GM23338 (cell line): Measurements from ENCODE around the gene GIPC2. TPM values are rescaled to one million over a fixed set of nuclear protein-coding genes. Genes with fewer than 3 reads are reported as not detected.

Source experiments
- ATAC-seq: fragments of 200-7000 bp; cut with Tn5 transposase; 3 replicates; pipeline ENCODE4 v1.9.1; 2020
- DNase-seq: peaks from one replicate; pipeline ENCODE4 v3.0.0-alpha.2; 2015; ENCODE audit warnings: low spot score
- H2AFZ ChIP-seq: fragments of 200-600 bp; sonication (generic); 2 replicates; pipeline ENCODE4 v1.8.0; 2016; ENCODE audit warnings: antibody characterized with exemption, mild to moderate bottlenecking, moderate library complexity
- H3F3A ChIP-seq: fragments of 200-600 bp; sonication (generic); replicated peaks from 2 replicates; pipeline ENCODE4 v1.8.0; 2017; ENCODE audit warnings: antibody characterized with exemption, mixed run types, low read depth
- H3K27ac ChIP-seq: fragments of 200-600 bp; sonication (generic); 2 replicates; pipeline ENCODE4 v1.6.1; 2016; ENCODE audit warnings: low read depth
- H3K27me3 ChIP-seq: fragments of 200-600 bp; sonication (generic); 2 replicates; pipeline ENCODE4 v1.8.0; 2016; ENCODE audit warnings: mild to moderate bottlenecking, mixed run types, moderate library complexity; ENCODE audit not compliant: insufficient read depth
- H3K36me3 ChIP-seq: fragments of 200-600 bp; sonication (generic); 2 replicates; pipeline ENCODE4 v1.8.0; 2016; ENCODE audit warnings: mild to moderate bottlenecking; ENCODE audit not compliant: insufficient read depth
- H3K4me1 ChIP-seq: fragments of 200-600 bp; sonication (generic); 2 replicates; pipeline ENCODE4 v1.8.0; 2016; ENCODE audit warnings: mild to moderate bottlenecking, moderate library complexity; ENCODE audit not compliant: insufficient read depth
- H3K4me2 ChIP-seq: fragments of 200-600 bp; sonication (generic); 2 replicates; pipeline ENCODE4 v1.7.1; 2017; ENCODE audit warnings: mixed run types
- H3K4me3 ChIP-seq: fragments of 200-600 bp; sonication (generic); 2 replicates; pipeline ENCODE4 v1.6.1; 2016; ENCODE audit warnings: mixed run types
- H3K79me2 ChIP-seq: fragments of 200-600 bp; sonication (generic); replicated peaks from 2 replicates; pipeline ENCODE4 v1.8.0; 2017; ENCODE audit warnings: mild to moderate bottlenecking; ENCODE audit not compliant: insufficient read depth
- H3K9me2 ChIP-seq: fragments of 200-600 bp; sonication (generic); 2 replicates; pipeline ENCODE4 v1.8.0; 2017; ENCODE audit not compliant: insufficient read depth
- H4K20me1 ChIP-seq: fragments of 200-600 bp; sonication (generic); replicated peaks from 2 replicates; pipeline ENCODE4 v1.8.0; 2017; ENCODE audit warnings: mild to moderate bottlenecking; ENCODE audit not compliant: insufficient read depth
- H3K27ac Mint-ChIP-seq: 2 replicates; pipeline ENCODE4 v1.8.0; 2020; ENCODE audit warnings: inconsistent platforms, mild to moderate bottlenecking, moderate library complexity, mixed read lengths
- H3K27me3 Mint-ChIP-seq: 3 replicates; pipeline ENCODE4 v1.8.0; 2022; ENCODE audit warnings: low read depth, mild to moderate bottlenecking, moderate library complexity, mixed read lengths, inconsistent platforms; ENCODE audit not compliant: insufficient read depth, poor library complexity
- H3K36me3 Mint-ChIP-seq: 3 replicates; pipeline ENCODE4 v1.8.0; 2021; ENCODE audit warnings: low read depth, mild to moderate bottlenecking, inconsistent platforms, moderate library complexity, mixed read lengths
- H3K4me1 Mint-ChIP-seq: 3 replicates; pipeline ENCODE4 v1.8.0; 2020; ENCODE audit warnings: mild to moderate bottlenecking, inconsistent platforms, mixed read lengths
- H3K4me3 Mint-ChIP-seq: 3 replicates; pipeline ENCODE4 v1.8.0; 2021; ENCODE audit warnings: moderate library complexity, mild to moderate bottlenecking, inconsistent platforms, mixed read lengths
- H3K9me3 Mint-ChIP-seq: 3 replicates; pipeline ENCODE4 v1.8.0; 2020; ENCODE audit warnings: moderate library complexity, mild to moderate bottlenecking, inconsistent platforms, mixed read lengths
- CREB1 ChIP-seq: fragments of 250-450 bp; sonication (Bioruptor Pico); IDR thresholded peaks from 2 replicates; pipeline ENCODE4 v1.5.0; 2020; ENCODE audit warnings: low read depth, mild to moderate bottlenecking, moderate library complexity
- CTCF ChIP-seq, 2 experiments: fragments of 200-600 bp in 1 of 2; sonication (generic) in 1 of 2; conservative IDR thresholded peaks; 2 replicates each; pipeline versions ENCODE4 v1.5.1 to v1.6.1; 2016 to 2017; ENCODE audit warnings: antibody characterized with exemption in 2 of 2, low read depth in 2 of 2, mild to moderate bottlenecking in 2 of 2, moderate library complexity in 1 of 2
- EZH2phosphoT487 ChIP-seq: fragments of 200-600 bp; sonication (generic); IDR thresholded peaks from one replicate; pipeline ENCODE4 v1.8.1; 2018; ENCODE audit warnings: antibody characterized with exemption; ENCODE audit not compliant: unreplicated experiment
- NANOG ChIP-seq: IDR thresholded peaks from 2 replicates; pipeline ENCODE4 v1.6.1; 2016; ENCODE audit warnings: antibody characterized with exemption, borderline replicate concordance
- POLR2AphosphoS5 ChIP-seq: IDR thresholded peaks from 2 replicates; pipeline ENCODE4 v1.6.1; 2016; ENCODE audit warnings: antibody characterized with exemption, low read depth
- STAT1 ChIP-seq: IDR thresholded peaks from one replicate; pipeline ENCODE4 v1.6.1; 2016; ENCODE audit warnings: antibody characterized with exemption; ENCODE audit not compliant: unreplicated experiment
- ZNF114 ChIP-seq: fragments of 250-450 bp; sonication (Bioruptor Pico); IDR thresholded peaks from 2 replicates; pipeline ENCODE4 v1.5.0; 2020; ENCODE audit warnings: mild to moderate bottlenecking, moderate library complexity
- ZNF331 ChIP-seq: fragments of 250-450 bp; sonication (Bioruptor Pico); IDR thresholded peaks from 2 replicates; pipeline ENCODE4 v1.5.0; 2020; ENCODE audit warnings: low read depth, mild to moderate bottlenecking, moderate library complexity
- ZNF462 ChIP-seq: fragments of 250-450 bp; sonication (Bioruptor Pico); IDR thresholded peaks from 2 replicates; pipeline ENCODE4 v1.5.0; 2020; ENCODE audit warnings: mild to moderate bottlenecking, moderate library complexity
- polyA plus RNA-seq: library from polyadenylated mRNA; unstranded; fragments of >200 nt; fragmentation: Nextera tagmentation; extraction: Ambion mirVana; gene quantifications from 2 replicates; pipeline ENCODE4 v1.2.1, GENCODE V29; 2016
- total RNA-seq: library from RNA; depleted of rRNA; stranded (reverse); fragments of >200 nt; shearing (Covaris generic); gene quantifications from 2 replicates; pipeline ENCODE4 v1.2.3, GENCODE V29; 2014
- TF ChIP-seq, protein P1 (sequence below): IDR thresholded peaks from 2 replicates; pipeline ENCODE4 v1.6.1; 2016; ENCODE audit warnings: antibody characterized with exemption

GIPC2 gene
- total and polyA plus RNA-seq, 2 experiments from 2014 or later, result 1.2 to 1.5 TPM

GRCh38 chr1:78038491-78038939, 7.3 kb upstream of the GIPC2 start:
- no peak for TF ChIP-seq CTCF (conservative IDR thresholded peaks at IDR 0.05; ENCODE audit: low read depth in 2 of 2)
- no peaks in the 10 kb centered on the region for H3K27me3 ChIP-seq
- no peaks in the 10 kb centered on the region for H3K9me3 Mint-ChIP-seq
- no peak overlapping the region for H3K4me3 ChIP-seq
- no peaks in the 10 kb centered on the region for H3K4me1 ChIP-seq
- no peak overlapping the region for H3K4me2 ChIP-seq
- no peaks in the 10 kb centered on the region for H4K20me1 ChIP-seq
- no peak overlapping the region for H3K27ac Mint-ChIP-seq
- no peaks in the 10 kb centered on the region for H3K27me3 Mint-ChIP-seq
- H3K36me3 Mint-ChIP-seq, result no peaks in the 10 kb centered on the region
- no peaks in the 10 kb centered on the region for H3K4me1 Mint-ChIP-seq
- no peak overlapping the region for H2AFZ ChIP-seq
- no peak overlapping the region for H3K4me3 Mint-ChIP-seq
- ATAC-seq (no peak), DNase-seq (no peak)
- H3K79me2 ChIP-seq, result no peaks in the 10 kb centered on the region
- H3K36me3 ChIP-seq, result no peaks in the 10 kb centered on the region
- no peaks in the 10 kb centered on the region for H3F3A ChIP-seq
- no peak overlapping the region for H3K27ac ChIP-seq
- no peaks in the 10 kb centered on the region for H3K9me2 ChIP-seq

DNA sequence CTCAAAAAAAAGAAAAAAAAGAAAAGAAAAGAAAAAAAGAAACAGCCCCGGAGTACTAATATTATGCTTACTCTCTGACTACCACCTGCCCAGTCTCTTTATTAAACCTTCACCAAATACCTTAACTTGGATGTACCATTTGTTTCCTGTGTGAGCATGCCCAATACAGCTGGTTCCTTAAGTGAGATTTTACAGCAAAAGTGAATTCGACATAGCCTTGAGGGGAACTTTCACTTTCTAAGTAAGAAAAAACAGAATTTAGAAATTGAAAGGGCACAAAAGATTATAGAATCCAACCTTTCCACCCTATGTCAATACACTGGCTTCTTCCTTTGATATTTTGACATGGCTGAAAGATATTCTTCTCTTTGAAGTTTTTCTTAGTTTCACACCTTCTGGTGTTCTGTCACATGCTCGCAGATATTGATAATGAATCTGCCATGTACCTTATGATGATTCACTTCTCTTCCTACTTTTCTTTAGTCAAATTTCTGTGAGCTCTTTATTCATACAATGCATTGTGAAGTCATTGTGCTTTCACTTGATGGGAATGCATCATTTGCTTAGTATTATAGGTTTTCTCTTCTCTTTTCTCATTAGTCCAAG, 5.2 kb upstream of the GIPC2 start:
- Histone ChIP-seq H3K79me2 (no peaks in the 10 kb centered on the region), H3K9me2 (no peaks in the 10 kb centered on the region), H4K20me1 (no peaks in the 10 kb centered on the region), H3K36me3 (no peaks in the 10 kb centered on the region), H3K27ac (no peak overlapping the region), H3K4me3 (no peak overlapping the region), H3F3A (no peaks in the 10 kb centered on the region), H2AFZ (no peak overlapping the region), H3K4me1 (peaks cover 13% of the 10 kb centered on the region; the same call in 1 of the 2 replicates), H3K4me2 (no peak overlapping the region), H3K27me3 (peaks cover 14% of the 10 kb centered on the region)
- H3K36me3 Mint-ChIP-seq, result no peaks in the 10 kb centered on the region
- DNase-seq (no peak), ATAC-seq (no peak)
- H3K9me3 Mint-ChIP-seq, result no peaks in the 10 kb centered on the region
- H3K4me1 Mint-ChIP-seq, result peaks cover 12% of the 10 kb centered on the region
- peaks cover 10% of the 10 kb centered on the region for H3K27me3 Mint-ChIP-seq
- no peak overlapping the region for H3K27ac Mint-ChIP-seq
- no peak overlapping the region for H3K4me3 Mint-ChIP-seq
- TF ChIP-seq ZNF331 (no peak), STAT1 (no peak), POLR2AphosphoS5 (no peak), ZNF462 (no peak), CTCF (conservative IDR thresholded peaks at IDR 0.05; ENCODE audit: low read depth in 2 of 2) (no peak), CREB1 (no peak), NANOG (no peak), EZH2phosphoT487 (no peak), ZNF114 (CRISPR knock-in tag) (no peak)
- TF ChIP-seq, protein P1, sequence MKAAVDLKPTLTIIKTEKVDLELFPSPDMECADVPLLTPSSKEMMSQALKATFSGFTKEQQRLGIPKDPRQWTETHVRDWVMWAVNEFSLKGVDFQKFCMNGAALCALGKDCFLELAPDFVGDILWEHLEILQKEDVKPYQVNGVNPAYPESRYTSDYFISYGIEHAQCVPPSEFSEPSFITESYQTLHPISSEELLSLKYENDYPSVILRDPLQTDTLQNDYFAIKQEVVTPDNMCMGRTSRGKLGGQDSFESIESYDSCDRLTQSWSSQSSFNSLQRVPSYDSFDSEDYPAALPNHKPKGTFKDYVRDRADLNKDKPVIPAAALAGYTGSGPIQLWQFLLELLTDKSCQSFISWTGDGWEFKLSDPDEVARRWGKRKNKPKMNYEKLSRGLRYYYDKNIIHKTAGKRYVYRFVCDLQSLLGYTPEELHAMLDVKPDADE, result no peak
